HG03103 (cell line): Measurements from ENCODE around the gene R3HDML.
"Not testable (repeated sequence)": the region's sequence is repeated elsewhere in the genome, so short reads cannot be mapped to it uniquely, and the experiment has no call there.

Experiments used
- ATAC-seq: cut with Tn5 transposase; IDR thresholded peaks from one replicate; pipeline ENCODE4 v1.9.1; 2021; ENCODE audit warnings: low read depth; ENCODE audit not compliant: unreplicated experiment

The R3HDML gene

GRCh38 chr20:44336725-44337380 is at the start of gene R3HDML:
TSS of gene R3HDML (plus strand) at chr20:44337043. CDS start at chr20:44337158, 115 bp downstream.
- ATAC-seq = no peak

- ATAC-seq = no peak
These were observed 49.4 kb upstream of the R3HDML start for GRCh38 chr20:44287272-44288097.

- ATAC-seq = no peak
These were observed 48.6 kb upstream of the R3HDML start for GRCh38 chr20:44288252-44288651.

GRCh38 chr20:44291754-44292153 is 45.1 kb upstream of the R3HDML start:
- no peak for ATAC-seq

- no peak for ATAC-seq
These were observed 40.8 kb upstream of the R3HDML start for GRCh38 chr20:44296011-44296410.

GRCh38 chr20:44297721-44298120 is 39.1 kb upstream of the R3HDML start:
- ATAC-seq = no peak

GRCh38 chr20:44299011-44299535 is 37.8 kb upstream of the R3HDML start:
- not testable (repeated sequence) for ATAC-seq

GRCh38 chr20:44301285-44301684 is 35.6 kb upstream of the R3HDML start:
- no peak for ATAC-seq

GRCh38 chr20:44302026-44302669 is 34.7 kb upstream of the R3HDML start:
- ATAC-seq = no peak

- ATAC-seq = no peak
These were observed 34.1 kb upstream of the R3HDML start for GRCh38 chr20:44302736-44303135.

- ATAC-seq = no peak
These were observed 32.5 kb upstream of the R3HDML start for GRCh38 chr20:44304383-44304782.

GRCh38 chr20:44306927-44307326 is 29.9 kb upstream of the R3HDML start:
- no peak for ATAC-seq

GRCh38 chr20:44309763-44310663 is 26.8 kb upstream of the R3HDML start:
- ATAC-seq = no peak

- peak; percentile 88 for ATAC-seq
These were observed 25.9 kb upstream of the R3HDML start, which contains the start of gene FITM2 for GRCh38 chr20:44310664-44311639. TSS of gene FITM2 (minus strand) at chr20:44311202. CDS start at chr20:44311148, 54 bp downstream.

GRCh38 chr20:44314870-44315269 is 22.0 kb upstream of the R3HDML start:
- no peak for ATAC-seq

GRCh38 chr20:44319839-44320422 is 16.9 kb upstream of the R3HDML start:
- no peak for ATAC-seq

- ATAC-seq = no peak
These were observed 12.5 kb upstream of the R3HDML start for GRCh38 chr20:44324343-44324742.

GRCh38 chr20:44326391-44327159 is 10.3 kb upstream of the R3HDML start:
- no peak for ATAC-seq
